CD4-positive, alpha-beta T cell treated with Interleukin-4 for 1 hour (primary cell): ENCODE data around the gene DMPK.
A peak's percentile ranks its signal among the peaks of the same experiment; 100 is the strongest.
"Not testable (repeated sequence)": the region's sequence is repeated elsewhere in the genome, so short reads cannot be mapped to it uniquely, and the experiment has no call there.

Experiments
- DNase-seq, 2 donors: peaks; one replicate each; pipeline ENCODE4 v3.0.0-alpha.2; 2020 to 2022

The DMPK gene

GRCh38 chr19:45814851-45815480 is 32.7 kb upstream of the DMPK start, which contains the start of gene RSPH6A:
Gene RSPH6A, minus strand, starts transcription at chr19:45815308. Its CDS starts 132 bp downstream, at chr19:45815176.
- no peak for DNase-seq

- no peak for DNase-seq
These were observed 32.0 kb upstream of the DMPK start for GRCh38 chr19:45814166-45814780.

DNA sequence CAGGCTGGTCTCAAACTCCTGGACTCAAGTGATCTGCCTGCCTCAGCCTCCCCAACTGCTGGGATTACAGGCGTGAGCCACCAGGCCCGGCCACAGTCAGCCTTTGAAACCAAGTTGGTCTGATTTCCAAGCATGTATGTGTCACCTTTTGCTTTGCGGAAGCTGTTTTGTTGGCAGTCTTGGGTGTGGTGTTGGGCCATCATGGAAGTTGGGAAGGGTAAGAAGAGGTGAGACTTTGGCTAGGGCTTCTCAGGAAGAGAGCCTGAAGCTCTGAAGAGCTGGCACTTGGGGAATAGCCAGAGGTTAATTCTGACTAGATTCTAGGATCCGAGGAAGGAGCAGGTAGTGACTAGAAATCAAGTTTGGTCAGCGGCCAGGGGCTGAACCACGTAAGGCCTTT is 30.0 kb upstream of the DMPK start:
- no peak for DNase-seq

GRCh38 chr19:45809643-45810159 is 27.4 kb upstream of the DMPK start:
- no peak for DNase-seq

DNA sequence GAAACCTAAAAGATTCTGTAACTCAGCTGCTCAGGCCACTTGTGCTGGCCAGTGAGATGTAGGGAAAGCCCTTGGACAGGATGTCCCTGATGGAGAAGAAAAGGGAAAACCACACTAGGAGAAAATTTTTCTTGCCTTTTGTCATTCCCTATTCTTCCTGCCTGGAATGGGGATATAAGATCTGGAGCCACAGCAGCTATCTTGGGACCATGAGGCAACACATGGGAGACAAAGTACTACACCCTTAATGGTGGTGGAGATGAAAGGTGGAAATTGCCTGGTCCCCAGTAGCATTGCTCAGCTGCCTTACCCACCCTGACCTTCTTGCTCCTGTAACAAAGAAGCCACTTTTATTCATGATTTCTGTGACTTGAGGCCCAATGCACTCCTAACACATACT is 23.4 kb upstream of the DMPK start:
- DNase-seq = no peak

DNA sequence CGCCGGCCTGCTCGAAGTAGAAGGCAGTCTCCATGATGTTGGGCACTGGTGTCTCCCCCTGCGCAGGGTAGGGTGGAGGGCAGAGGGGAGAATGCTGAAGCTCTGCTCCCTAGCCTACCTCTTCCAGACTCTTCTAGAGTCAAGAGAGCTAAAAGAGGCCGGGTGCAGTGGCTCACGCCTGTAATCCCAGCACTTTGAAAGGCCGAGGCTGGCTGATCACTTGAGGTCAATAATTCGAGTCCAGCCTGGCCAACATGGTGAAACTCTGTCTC is 22.6 kb upstream of the DMPK start:
- DNase-seq = no peak

GRCh38 chr19:45804140-45804958 is 22.1 kb upstream of the DMPK start:
- DNase-seq = no peak

GRCh38 chr19:45801603-45802175 is 19.4 kb upstream of the DMPK start:
- DNase-seq = no peak

DNA sequence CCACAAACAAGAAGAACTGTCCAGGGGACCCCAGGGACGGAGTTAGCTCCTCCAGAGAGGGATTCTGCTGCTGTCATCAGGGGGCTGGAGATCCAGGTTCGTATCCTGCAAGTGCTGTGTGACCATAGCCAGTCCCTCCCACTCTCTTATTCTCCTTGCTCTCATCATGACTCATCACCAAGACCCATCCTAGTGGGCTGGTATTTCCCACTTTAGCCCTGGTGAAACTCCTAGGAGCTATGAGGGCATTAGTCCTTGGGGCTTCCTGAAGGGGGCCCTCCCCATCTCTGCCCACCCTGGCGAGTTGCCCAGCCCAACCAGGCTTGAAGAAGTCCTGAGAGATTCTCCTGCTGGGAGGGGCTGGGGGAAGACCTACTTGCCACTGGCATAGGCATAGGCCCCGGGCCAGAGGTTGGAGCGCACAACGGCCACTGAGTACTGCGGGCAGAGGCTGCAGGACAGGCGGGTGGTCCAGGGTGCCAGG is 17.8 kb upstream of the DMPK start:
- DNase-seq = no peak

- DNase-seq = not testable (repeated sequence)
These were observed 17.3 kb upstream of the DMPK start for GRCh38 chr19:45799541-45799940.

DNA sequence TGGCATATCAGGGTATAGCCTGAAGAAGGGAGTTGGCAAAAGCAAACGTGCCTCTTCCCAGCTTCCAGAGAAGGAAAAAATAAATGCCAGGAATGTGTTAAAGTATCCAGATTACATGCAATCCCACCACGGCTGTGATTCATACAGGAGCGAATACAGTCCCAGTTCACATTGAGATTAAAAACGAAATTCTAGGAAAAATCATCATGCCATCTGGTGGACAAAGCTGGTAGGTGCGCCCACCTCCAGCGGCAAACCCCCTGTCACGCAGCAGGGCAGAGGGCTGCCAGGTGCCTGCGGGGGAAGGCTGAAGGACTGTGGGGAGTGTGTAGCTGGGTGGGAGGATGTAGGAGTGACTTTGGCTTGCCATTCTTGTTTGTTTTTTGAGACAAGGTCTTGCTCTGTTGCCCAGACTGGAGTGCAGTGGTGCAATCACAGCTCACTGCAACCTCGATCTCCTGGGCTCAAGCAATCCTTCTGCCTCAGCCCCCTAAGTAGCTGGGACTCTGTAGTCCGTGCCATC is 16.8 kb upstream of the DMPK start:
- DNase-seq = peak; percentile 54 to 69

GRCh38 chr19:45794627-45795026 is 12.3 kb upstream of the DMPK start:
- DNase-seq = no peak

DNA sequence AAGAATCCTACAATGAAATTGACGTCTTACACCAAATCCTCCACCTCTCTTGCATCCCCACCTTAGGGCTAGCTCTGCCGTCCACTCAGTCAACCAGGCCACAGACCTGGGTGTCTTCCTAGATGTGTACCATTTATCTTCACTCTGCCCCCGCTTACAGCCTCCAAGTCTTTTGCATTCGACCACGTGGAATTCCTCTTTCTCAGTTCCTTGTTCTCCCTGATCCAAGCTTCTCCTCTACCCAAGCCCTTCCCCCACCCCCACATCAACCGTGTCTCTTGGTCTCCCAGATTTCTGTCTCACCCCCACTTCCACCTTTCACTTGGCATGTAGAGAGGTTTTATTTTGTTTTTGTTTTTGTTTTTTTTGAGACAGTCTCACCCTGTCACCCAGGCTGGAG is 11.6 kb upstream of the DMPK start:
- DNase-seq = no peak

DNA sequence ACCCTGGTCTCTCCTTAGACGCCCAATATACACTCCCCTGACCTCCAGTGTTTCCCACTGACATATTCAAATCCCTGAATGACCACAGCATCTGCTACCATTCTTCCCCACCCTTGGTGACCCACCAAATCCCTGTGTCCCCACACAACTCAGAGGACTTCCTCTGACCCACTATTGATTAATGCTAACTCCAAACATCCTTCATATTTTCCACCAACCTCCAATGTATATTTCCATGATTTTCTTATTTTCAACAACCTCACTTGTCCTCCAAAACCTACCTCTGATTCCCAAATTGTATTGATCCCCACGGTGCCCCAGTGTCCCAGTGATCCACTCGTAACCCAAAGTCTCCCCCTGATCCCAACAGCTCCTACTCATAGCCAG is 10.9 kb upstream of the DMPK start:
- no peak for DNase-seq

DNA sequence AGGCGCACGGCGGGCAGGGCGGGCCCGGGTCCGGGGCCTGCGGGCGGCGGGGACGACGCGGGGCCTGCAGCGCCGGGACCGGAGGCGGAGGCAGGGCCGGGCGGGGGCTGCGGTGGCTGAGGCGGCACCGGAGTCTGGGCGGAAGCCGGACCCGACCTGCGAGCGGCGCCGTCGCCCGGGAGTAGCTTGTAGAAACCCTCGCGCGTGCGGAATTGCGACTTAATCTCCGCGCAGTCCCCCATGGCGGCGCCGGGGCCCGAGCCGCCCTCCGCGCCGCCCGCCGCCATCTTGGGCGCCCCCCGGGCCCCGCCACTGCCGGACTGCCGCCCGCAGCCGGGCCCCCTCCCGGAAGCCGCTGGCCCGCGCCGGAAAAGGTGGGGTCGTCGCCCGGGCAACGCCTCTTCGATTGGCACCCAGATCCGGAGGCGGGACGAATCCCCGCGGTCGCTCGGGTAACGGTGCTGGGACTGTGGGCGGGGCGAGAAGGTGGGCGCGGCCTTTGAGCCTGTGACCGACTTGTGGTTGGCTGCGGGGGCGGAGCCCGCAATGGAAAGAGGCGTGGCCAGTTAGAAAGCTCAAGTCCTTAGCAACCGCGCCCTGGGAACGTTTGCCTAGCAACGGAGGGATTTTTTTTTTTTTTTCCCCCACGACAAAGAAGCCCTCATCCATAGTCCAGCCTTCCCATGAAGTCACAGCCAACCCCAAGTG is 10.3 kb upstream of the DMPK start, which contains the start of gene DMWD:
DMWD (minus strand) TSS at position 376 of the 708 bp plus-strand sequence; CDS start at position 287, 89 bp downstream.
- peak; percentile 99 for DNase-seq

- no peak for DNase-seq
These were observed 9.6 kb upstream of the DMPK start for GRCh38 chr19:45791744-45792469.

GRCh38 chr19:45790942-45791341 is 8.7 kb upstream of the DMPK start:
- peak; percentile 57 for DNase-seq

- DNase-seq = no peak
These were observed 6.9 kb upstream of the DMPK start for GRCh38 chr19:45789035-45789786.

- no peak for DNase-seq
These were observed 4.2 kb upstream of the DMPK start for GRCh38 chr19:45786533-45786894.

DNA sequence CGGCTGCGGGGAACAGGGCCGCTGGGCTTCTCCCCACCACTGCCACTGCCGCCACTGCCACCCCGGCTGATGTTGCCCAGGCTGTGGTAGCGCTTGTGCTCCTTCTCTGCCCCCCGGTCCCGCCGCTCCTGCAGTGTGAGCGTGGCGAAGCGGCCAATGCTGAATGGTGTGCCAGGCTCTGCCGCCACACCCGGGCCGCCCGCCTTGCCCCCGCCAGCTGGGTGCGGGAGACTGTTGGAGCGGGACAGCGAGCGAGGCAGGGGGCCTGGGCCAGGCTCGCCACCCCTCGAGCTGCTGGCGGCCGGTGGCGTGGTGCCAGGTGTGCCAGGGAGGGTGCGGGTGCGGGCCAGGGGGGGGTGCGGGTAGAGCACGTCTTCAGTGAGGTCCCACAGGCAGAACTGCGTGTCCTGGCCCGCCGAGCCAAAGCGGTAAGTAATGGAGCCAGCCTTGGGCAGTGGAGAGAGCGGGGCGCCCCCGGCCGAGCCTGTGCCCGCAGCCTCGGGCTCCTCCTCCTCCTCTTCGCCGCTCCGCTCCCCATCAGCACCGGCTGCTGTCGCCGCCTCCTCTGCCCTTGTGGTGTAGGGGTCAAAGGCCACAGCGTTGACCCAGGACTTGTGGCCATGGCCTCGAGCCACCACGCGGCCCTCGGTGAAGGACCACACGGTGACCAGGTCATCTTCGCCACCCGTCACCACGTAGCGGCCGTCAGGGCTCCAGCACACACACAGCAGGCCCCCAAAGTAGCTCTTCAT is 3.7 kb upstream of the DMPK start:
- no peak for DNase-seq
